ENCODE results near the gene DAPK2.

- no peak for TF ChIP-seq EZH2 (IDR thresholded peaks at IDR 0.05; ENCODE audit: borderline replicate concordance, low read length)
- no peak for TF ChIP-seq CTCF (conservative IDR thresholded peaks at IDR 0.05 in 1 of 2, IDR thresholded peaks at IDR 0.05 in 1 of 2; ENCODE audit: extremely low read depth in 1 of 2, insufficient read depth in 1 of 2, low read depth in 1 of 2, low read length in 2 of 2)
Measured at GRCh38 chr15:64037116-64037515, 9.2 kb downstream of the DAPK2 start.
